Ovary (tissue), 9 donors: ENCODE measurements around the gene CCT6A. TPM values are rescaled to one million over a fixed set of nuclear protein-coding genes. Genes with fewer than 3 reads are reported as not detected.
"Not testable (repeated sequence)": the region's sequence is repeated elsewhere in the genome, so short reads cannot be mapped to it uniquely, and the experiment has no call there.

Source experiments
- DNase-seq, 5 donors: peaks; one replicate each; pipeline ENCODE4 v3.0.0-alpha.2; 2019 to 2020
- H3K27ac ChIP-seq, 2 donors: fragments of 200-600 bp; one replicate each; pipeline versions ENCODE4 v1.5.1 to v1.8.0; 2019 to 2022
- H3K27me3 ChIP-seq: fragments of 200-600 bp; one replicate; pipeline ENCODE4 v1.8.0; 2022
- H3K36me3 ChIP-seq: fragments of 200-600 bp; sonication (generic); one replicate; pipeline ENCODE4 v1.5.1; 2019
- H3K4me1 ChIP-seq: one replicate; pipeline ENCODE4 v1.8.1; 2013; ENCODE audit warnings: mild to moderate bottlenecking, moderate library complexity; ENCODE audit not compliant: insufficient read depth
- H3K4me3 ChIP-seq: fragments of 200-600 bp; sonication (generic); one replicate; pipeline ENCODE4 v1.5.1; 2017
- H3K9me3 ChIP-seq, 2 donors: fragments of 200-600 bp in 1 of 2; sonication (generic) in 1 of 2; one replicate each; pipeline versions ENCODE4 v1.5.1 to v1.8.1; 2013 to 2019; ENCODE audit warnings: mild to moderate bottlenecking in 1 of 2, moderate library complexity in 1 of 2
- CTCF ChIP-seq, 3 donors: fragments of 450-650 bp in 2 of 3; fragments of 200-600 bp in 1 of 3; IDR thresholded peaks; one replicate each; pipeline versions ENCODE4 v1.5.1 to v1.8.0; 2016 to 2022; ENCODE audit warnings: antibody characterized with exemption in 3 of 3, mild to moderate bottlenecking in 1 of 3
- EP300 ChIP-seq: sonication (generic); formaldehyde crosslinking; IDR thresholded peaks from one replicate; pipeline ENCODE4 v1.6.1; 2017; ENCODE audit warnings: antibody characterized with exemption
- POLR2A ChIP-seq: fragments of 450-650 bp; IDR thresholded peaks from one replicate; pipeline ENCODE4 v1.6.1; 2017; ENCODE audit warnings: antibody characterized with exemption, mild to moderate bottlenecking, moderate library complexity
- WGBS, 3 donors: extraction: QIAGEN DNeasy Blood & Tissue Kit in 1 of 3; methylation state at CpG; one replicate each; pipeline versions ENCODE4 v1.1.5 to v1.1.7; 2013 to 2017; 5-methylcytosine and 5-hydroxymethylcytosine counted together
- intact Hi-C, 4 donors: fragments of 100-400 bp; cut with DNase I; formaldehyde crosslinking; loops; one replicate each; pipeline versions ENCODE4 v1.11.0 to v1.15.1; 2022 to 2023
- polyA plus RNA-seq, 2 donors: library from polyadenylated mRNA; stranded (reverse); fragments of 200-250 nt in 1 of 2; fragments of 350-450 nt in 1 of 2; fragmentation: Illumina TruSeq in 1 of 2; extraction: RNeasy Lipid Tissue Mini Kit (QIAGEN cat#74804) in 1 of 2; gene quantifications; one replicate each; pipeline ENCODE4 v1.2.3, GENCODE V29; 2013 to 2014
- total RNA-seq, 7 donors: library from RNA; depleted of rRNA in 2 of 7; stranded (reverse); fragments of >200 nt in 2 of 7; fragmentation: NEBNext Ultra II Directional in 3 of 7; extraction: Animal tissue kit (Norgen Biotek cat#: 25700) in 3 of 7; gene quantifications; one replicate each; pipeline versions ENCODE4 v1.1.0 to v1.2.4, GENCODE V29; 2016 to 2023
- donor health status: DM: no; HTN: no; CAD: no; lungs with moderate emphysema.
- donor health status: DM: no; HTN: no; CAD: no.
- donor health status: Bipolar disorder and iron deficiency.
- donor health status: DM: yes; HTN: yes; CAD: no.
- donor health status: DM: no; HTN: no; CAD: no.
- donor health status: DM: yes; HTN: yes; CAD: no.

Gene CCT6A
- total and polyA plus RNA-seq, 9 donors, result 50.2 to 112 (median 78.3) TPM

GRCh38 chr7:56026538-56026937 is 25.0 kb upstream of the CCT6A start:
- TF ChIP-seq POLR2A (no peak), EP300 (no peak), CTCF (IDR thresholded peaks at IDR 0.05) (no peak)
- H3K27ac ChIP-seq, result no peak overlapping the region
- no peak overlapping the region for H3K4me3 ChIP-seq
- H3K36me3 ChIP-seq, result no peaks in the 10 kb centered on the region
- H3K9me3 ChIP-seq, result no peaks in the 10 kb centered on the region
- intact Hi-C loops, result no loop called here
- 23 to 89% (median 78%) methylated on average over 2 of the region's 2 CpGs for WGBS, 3 donors
- no peaks in the 10 kb centered on the region for H3K27me3 ChIP-seq
- H3K4me1 ChIP-seq, result no peaks in the 10 kb centered on the region
- DNase-seq, result no peak

- Histone ChIP-seq H3K27ac (no peak overlapping the region), H3K36me3 (no peaks in the 10 kb centered on the region), H3K9me3 (no peaks in the 10 kb centered on the region), H3K4me1 (no peaks in the 10 kb centered on the region), H3K27me3 (no peaks in the 10 kb centered on the region), H3K4me3 (no peak overlapping the region)
- TF ChIP-seq CTCF (IDR thresholded peaks at IDR 0.05), result no peak
- TF ChIP-seq EP300, result no peak
- no peak for TF ChIP-seq POLR2A
- 91 to 93% (median 91%) methylated on average over 9 of the region's 9 CpGs for WGBS, 3 donors
- intact Hi-C loops, result no loop called here
- DNase-seq, result no peak
Measured at GRCh38 chr7:56028942-56029630, 22.5 kb upstream of the CCT6A start.

- Histone ChIP-seq H3K9me3 (no peaks in the 10 kb centered on the region), H3K4me3 (no peak overlapping the region), H3K27me3 (no peaks in the 10 kb centered on the region), H3K27ac (no peak overlapping the region), H3K36me3 (no peaks in the 10 kb centered on the region), H3K4me1 (no peaks in the 10 kb centered on the region)
- no peak for TF ChIP-seq POLR2A
- TF ChIP-seq EP300, result no peak
- TF ChIP-seq CTCF (IDR thresholded peaks at IDR 0.05), result no peak
- DNase-seq, result no peak
- intact Hi-C loops, result no loop called here
- 92 to 97% (median 96%) methylated on average over 8 of the region's 8 CpGs for WGBS, 3 donors
Measured at GRCh38 chr7:56030340-56030739, 21.2 kb upstream of the CCT6A start.

GRCh38 chr7:56031556-56031955 is 20.0 kb upstream of the CCT6A start:
- 80 to 88% (median 81%) methylated on average over 8 of the region's 8 CpGs for WGBS, 3 donors
- H3K36me3 ChIP-seq, H3K27me3 ChIP-seq, H3K4me1 ChIP-seq, H3K4me3 ChIP-seq, DNase-seq, intact Hi-C loops, H3K9me3 ChIP-seq, H3K27ac ChIP-seq: not testable (repeated sequence)

- H3K27ac ChIP-seq, H3K4me1 ChIP-seq, DNase-seq, H3K4me3 ChIP-seq, H3K9me3 ChIP-seq, H3K36me3 ChIP-seq, H3K27me3 ChIP-seq, intact Hi-C loops: not testable (repeated sequence)
- 94 to 95% (median 95%) methylated on average over 7 of the region's 7 CpGs for WGBS, 3 donors
Measured at GRCh38 chr7:56032578-56032977, 19.0 kb upstream of the CCT6A start.
